ENCODE data around the gene NR6A1. TPM values are rescaled to one million over a fixed set of nuclear protein-coding genes. Genes with fewer than 3 reads are reported as not detected.

NR6A1 gene
- total RNA-seq, 1 experiment from 2014 or later, result 164 TPM

DNA sequence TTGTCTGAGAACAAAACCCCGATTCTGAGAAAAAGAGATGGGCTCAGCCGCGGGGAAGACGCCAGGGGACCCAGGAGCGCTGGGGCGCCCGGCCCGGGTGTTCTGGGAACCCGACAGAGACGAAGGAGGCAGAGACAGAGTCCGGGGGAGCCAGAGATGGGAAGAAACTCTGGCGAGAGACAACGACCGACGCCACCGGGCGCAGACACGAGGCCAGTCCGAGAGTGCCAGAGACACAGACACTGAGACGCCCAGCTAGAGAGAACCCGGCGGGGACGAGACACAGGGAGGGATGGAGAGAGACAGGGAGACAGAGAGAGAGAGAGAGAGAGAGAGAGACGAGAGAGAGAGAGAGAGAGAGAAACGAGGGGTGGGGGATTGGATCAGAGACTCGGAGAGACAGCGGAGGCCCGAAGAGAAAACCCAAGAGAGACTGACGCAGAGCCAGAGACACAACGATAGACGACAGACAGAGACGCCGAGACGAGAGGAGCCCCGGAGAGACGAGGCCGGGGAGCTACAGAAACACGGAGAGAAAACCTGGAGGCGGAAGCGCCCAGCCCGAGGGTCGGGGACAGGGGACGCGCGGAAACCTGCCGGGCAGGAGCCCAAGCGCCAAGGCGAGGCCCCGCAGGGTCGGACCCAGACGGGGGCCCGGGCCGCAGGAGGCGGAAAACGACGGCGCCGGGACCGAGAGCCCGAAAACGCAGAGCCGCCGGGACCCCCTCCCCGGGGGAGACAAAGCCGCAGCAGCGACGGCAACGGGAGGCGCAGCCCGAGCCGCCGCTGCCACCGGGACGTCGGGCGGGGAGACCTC, 267.2 kb downstream of the NR6A1 start:
- POLR2A ChIA-PET, result no interaction called here
- peak; percentile 3; the same call in 1 of the 2 replicates for ATAC-seq
- Mint-ChIP-seq H3K9me3 (no peaks in the 10 kb centered on the region), H3K36me3 (0 out of 2 replicates have a peak, but pooled peaks cover 4% of the 10 kb centered on the region), H3K27me3 (ENCODE audit: low read depth) (peaks cover 59% of the 10 kb centered on the region), H3K4me3 (peak overlapping the region; percentile 85), H3K27ac (no peak overlapping the region), H3K4me1 (peaks cover 13% of the 10 kb centered on the region)
- TF ChIP-seq, protein P1, sequence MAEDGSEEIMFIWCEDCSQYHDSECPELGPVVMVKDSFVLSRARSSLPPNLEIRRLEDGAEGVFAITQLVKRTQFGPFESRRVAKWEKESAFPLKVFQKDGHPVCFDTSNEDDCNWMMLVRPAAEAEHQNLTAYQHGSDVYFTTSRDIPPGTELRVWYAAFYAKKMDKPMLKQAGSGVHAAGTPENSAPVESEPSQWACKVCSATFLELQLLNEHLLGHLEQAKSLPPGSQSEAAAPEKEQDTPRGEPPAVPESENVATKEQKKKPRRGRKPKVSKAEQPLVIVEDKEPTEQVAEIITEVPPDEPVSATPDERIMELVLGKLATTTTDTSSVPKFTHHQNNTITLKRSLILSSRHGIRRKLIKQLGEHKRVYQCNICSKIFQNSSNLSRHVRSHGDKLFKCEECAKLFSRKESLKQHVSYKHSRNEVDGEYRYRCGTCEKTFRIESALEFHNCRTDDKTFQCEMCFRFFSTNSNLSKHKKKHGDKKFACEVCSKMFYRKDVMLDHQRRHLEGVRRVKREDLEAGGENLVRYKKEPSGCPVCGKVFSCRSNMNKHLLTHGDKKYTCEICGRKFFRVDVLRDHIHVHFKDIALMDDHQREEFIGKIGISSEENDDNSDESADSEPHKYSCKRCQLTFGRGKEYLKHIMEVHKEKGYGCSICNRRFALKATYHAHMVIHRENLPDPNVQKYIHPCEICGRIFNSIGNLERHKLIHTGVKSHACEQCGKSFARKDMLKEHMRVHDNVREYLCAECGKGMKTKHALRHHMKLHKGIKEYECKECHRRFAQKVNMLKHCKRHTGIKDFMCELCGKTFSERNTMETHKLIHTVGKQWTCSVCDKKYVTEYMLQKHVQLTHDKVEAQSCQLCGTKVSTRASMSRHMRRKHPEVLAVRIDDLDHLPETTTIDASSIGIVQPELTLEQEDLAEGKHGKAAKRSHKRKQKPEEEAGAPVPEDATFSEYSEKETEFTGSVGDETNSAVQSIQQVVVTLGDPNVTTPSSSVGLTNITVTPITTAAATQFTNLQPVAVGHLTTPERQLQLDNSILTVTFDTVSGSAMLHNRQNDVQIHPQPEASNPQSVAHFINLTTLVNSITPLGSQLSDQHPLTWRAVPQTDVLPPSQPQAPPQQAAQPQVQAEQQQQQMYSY (CRISPR knock-in tag; IDR thresholded peaks at IDR 0.05), result peak; percentile 74
- TF ChIP-seq ARID4B (CRISPR knock-in tag; IDR thresholded peaks at IDR 0.05; ENCODE audit: borderline replicate concordance), result 0 out of 2 replicates have a peak, but pooled peaks have one; percentile 5
- TF ChIP-seq, protein P2, sequence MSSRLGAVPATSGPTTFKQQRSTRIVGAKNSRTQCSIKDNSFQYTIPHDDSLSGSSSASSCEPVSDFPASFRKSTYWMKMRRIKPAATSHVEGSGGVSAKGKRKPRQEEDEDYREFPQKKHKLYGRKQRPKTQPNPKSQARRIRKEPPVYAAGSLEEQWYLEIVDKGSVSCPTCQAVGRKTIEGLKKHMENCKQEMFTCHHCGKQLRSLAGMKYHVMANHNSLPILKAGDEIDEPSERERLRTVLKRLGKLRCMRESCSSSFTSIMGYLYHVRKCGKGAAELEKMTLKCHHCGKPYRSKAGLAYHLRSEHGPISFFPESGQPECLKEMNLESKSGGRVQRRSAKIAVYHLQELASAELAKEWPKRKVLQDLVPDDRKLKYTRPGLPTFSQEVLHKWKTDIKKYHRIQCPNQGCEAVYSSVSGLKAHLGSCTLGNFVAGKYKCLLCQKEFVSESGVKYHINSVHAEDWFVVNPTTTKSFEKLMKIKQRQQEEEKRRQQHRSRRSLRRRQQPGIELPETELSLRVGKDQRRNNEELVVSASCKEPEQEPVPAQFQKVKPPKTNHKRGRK (CRISPR knock-in tag; IDR thresholded peaks at IDR 0.05; ENCODE audit: borderline replicate concordance), result no peak
- DNase-seq (ENCODE audit: low spot score), result peak; percentile 35
- CTCF ChIA-PET, result interaction anchor here (1.1 to 3.6 kb wide), 2 partner anchors 23 to 33 kb away, joined by 3 to 15 read pairs; no protein-coding TSS in a partner anchor

DNA sequence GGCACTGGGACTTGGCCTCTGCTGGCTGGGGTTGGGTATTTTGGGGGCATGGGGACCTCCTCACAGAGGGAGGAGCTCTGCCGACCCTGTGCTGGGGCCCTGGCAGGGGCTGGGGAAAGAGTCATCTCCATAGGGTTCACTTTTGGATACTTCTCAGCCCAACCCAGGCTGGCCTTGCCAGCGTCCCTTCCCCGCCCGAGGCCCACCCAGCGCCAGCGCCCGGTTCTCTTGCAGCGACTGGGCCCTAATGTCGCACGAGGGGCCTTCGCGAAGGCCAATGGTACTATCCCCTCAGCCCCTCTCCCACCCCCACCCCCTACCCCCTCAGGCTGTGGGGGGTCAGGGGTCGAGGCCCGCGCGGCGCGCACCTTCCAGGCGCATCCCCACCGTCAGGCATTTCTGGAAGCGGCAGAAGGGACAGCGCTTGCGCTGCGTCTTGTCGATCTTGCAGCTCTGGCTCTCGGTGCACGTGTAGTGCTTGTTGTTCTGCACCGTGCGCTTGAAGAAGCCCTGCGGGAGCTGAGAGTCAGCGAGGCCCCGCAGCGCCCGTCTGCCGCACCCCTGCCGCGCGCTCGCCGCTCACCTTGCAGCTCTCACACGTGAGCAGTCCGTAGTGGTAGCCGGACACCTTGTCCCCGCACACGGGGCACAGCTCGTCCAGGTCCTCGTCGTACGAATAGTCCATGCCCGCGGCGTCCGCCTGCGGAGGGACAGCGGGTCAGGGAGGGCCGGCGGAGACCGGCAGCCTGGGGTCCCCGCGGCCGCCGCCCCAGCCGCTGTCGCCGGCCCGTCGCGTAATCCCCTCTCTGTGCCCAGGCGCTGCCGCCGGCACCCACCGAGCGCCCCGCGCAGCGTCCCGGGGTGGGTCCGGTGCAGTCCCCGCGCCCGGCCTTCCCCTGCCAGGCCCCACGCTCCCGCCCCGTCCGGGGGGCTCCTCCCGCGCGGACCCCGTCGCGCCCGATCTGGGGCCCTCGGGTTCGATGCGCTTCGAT, 268.1 kb downstream of the NR6A1 start:
- H3K36me3 Mint-ChIP-seq, result 0 out of 2 replicates have a peak, but pooled peaks cover 4% of the 10 kb centered on the region
- ATAC-seq (no peak), DNase-seq (ENCODE audit: low spot score) (no peak)
- no peak overlapping the region for H3K27ac Mint-ChIP-seq
- POLR2A ChIA-PET, result no interaction called here
- CTCF ChIA-PET, result interaction anchor here (1.0 to 3.6 kb wide), 5 partner anchors 22 to 349 kb away, joined by 3 to 15 read pairs (median 4); no protein-coding TSS in a partner anchor
- peak overlapping the region; percentile 85 for H3K4me3 Mint-ChIP-seq
- no peaks in the 10 kb centered on the region for H3K9me3 Mint-ChIP-seq
- peaks cover 15% of the 10 kb centered on the region for H3K4me1 Mint-ChIP-seq
- peaks cover 60% of the 10 kb centered on the region for H3K27me3 Mint-ChIP-seq (ENCODE audit: low read depth)
- TF ChIP-seq ZNF281 (CRISPR knock-in tag; IDR thresholded peaks at IDR 0.05) (no peak), USF2 (CRISPR knock-in tag; IDR thresholded peaks at IDR 0.05) (0 out of 2 replicates have a peak, but pooled peaks have one; percentile 24), FOXK1 (CRISPR knock-in tag; IDR thresholded peaks at IDR 0.05) (peak; percentile 63; the same call in 1 of the 2 replicates), E2F5 (CRISPR knock-in tag; IDR thresholded peaks at IDR 0.05) (0 out of 2 replicates have a peak, but pooled peaks have one; percentile 40), FOXP1 (CRISPR knock-in tag; IDR thresholded peaks at IDR 0.05; ENCODE audit: borderline replicate concordance) (peak; percentile 66; the same call in 1 of the 2 replicates), SMAD3 (CRISPR knock-in tag; IDR thresholded peaks at IDR 0.05; ENCODE audit: borderline replicate concordance) (0 out of 2 replicates have a peak, but pooled peaks have one; percentile 38), ZNF423 (CRISPR knock-in tag; IDR thresholded peaks at IDR 0.05) (0 out of 2 replicates have a peak, but pooled peaks have one; percentile 22), NR3C1 (CRISPR knock-in tag; conservative IDR thresholded peaks at IDR 0.05; ENCODE audit: low read depth) (no peak), CBFB (CRISPR knock-in tag; IDR thresholded peaks at IDR 0.05; ENCODE audit: low read depth) (no peak)
- TF ChIP-seq, protein P3, sequence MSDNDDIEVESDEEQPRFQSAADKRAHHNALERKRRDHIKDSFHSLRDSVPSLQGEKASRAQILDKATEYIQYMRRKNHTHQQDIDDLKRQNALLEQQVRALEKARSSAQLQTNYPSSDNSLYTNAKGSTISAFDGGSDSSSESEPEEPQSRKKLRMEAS (CRISPR knock-in tag; IDR thresholded peaks at IDR 0.05), result peak; percentile 72; the same call in 1 of the 2 replicates

Measured in WTC11 (cell line).